IPS-18c (cell line): ENCODE results near the gene MAFG.
"Not testable (repeated sequence)": the region's sequence is repeated elsewhere in the genome, so short reads cannot be mapped to it uniquely, and the experiment has no call there.

Experiments
- H3K4me3 ChIP-seq: 2 replicates; pipeline ENCODE4 v1.7.0; 2013; ENCODE audit warnings: low read depth, mild to moderate bottlenecking, low read length, moderate library complexity; ENCODE audit not compliant: insufficient read depth
- H3K9me3 ChIP-seq: one replicate; pipeline ENCODE4 v1.6.1; 2013; ENCODE audit warnings: mild to moderate bottlenecking, low read length, moderate library complexity; ENCODE audit not compliant: control insufficient read depth, insufficient read depth

The MAFG gene

GRCh38 chr17:81960130-81960958, 32.8 kb upstream of the MAFG start:
- no peaks in the 10 kb centered on the region for H3K9me3 ChIP-seq
- H3K4me3 ChIP-seq, result peak overlapping the region; percentile 38

- Histone ChIP-seq H3K9me3 (no peaks in the 10 kb centered on the region), H3K4me3 (peak overlapping the region; percentile 41)
These were observed 32.0 kb upstream of the MAFG start for GRCh38 chr17:81959362-81960129.

GRCh38 chr17:81958633-81959342, 31.3 kb upstream of the MAFG start:
- Histone ChIP-seq H3K9me3 (no peaks in the 10 kb centered on the region), H3K4me3 (no peak overlapping the region; the same call in 1 of the 2 replicates)

- Histone ChIP-seq H3K9me3 (peaks cover 2% of the 10 kb centered on the region), H3K4me3 (no peak overlapping the region)
These were observed 30.3 kb upstream of the MAFG start for GRCh38 chr17:81957691-81958432.

GRCh38 chr17:81956607-81957589, 29.4 kb upstream of the MAFG start:
- H3K9me3 ChIP-seq, result peaks cover 2% of the 10 kb centered on the region
- H3K4me3 ChIP-seq, result no peak overlapping the region

GRCh38 chr17:81955756-81956544, 28.4 kb upstream of the MAFG start:
- H3K9me3 ChIP-seq, result peaks cover 2% of the 10 kb centered on the region
- H3K4me3 ChIP-seq, result no peak overlapping the region

GRCh38 chr17:81955058-81955681, 27.6 kb upstream of the MAFG start:
- Histone ChIP-seq H3K9me3 (peaks cover 2% of the 10 kb centered on the region), H3K4me3 (no peak overlapping the region)

GRCh38 chr17:81954131-81955057, 26.9 kb upstream of the MAFG start:
- Histone ChIP-seq H3K4me3 (no peak overlapping the region), H3K9me3 (peaks cover 2% of the 10 kb centered on the region)

- H3K4me3 ChIP-seq, H3K9me3 ChIP-seq: not testable (repeated sequence)
These were observed 25.9 kb upstream of the MAFG start for GRCh38 chr17:81953443-81953842.

- H3K9me3 ChIP-seq, result peaks cover 2% of the 10 kb centered on the region
- no peak overlapping the region for H3K4me3 ChIP-seq
These were observed 25.3 kb upstream of the MAFG start for GRCh38 chr17:81952792-81953228.

- peaks cover 2% of the 10 kb centered on the region for H3K9me3 ChIP-seq
- no peak overlapping the region for H3K4me3 ChIP-seq
These were observed 24.5 kb upstream of the MAFG start for GRCh38 chr17:81951785-81952684.

GRCh38 chr17:81950501-81950900, 23.0 kb upstream of the MAFG start:
- Histone ChIP-seq H3K4me3 (no peak overlapping the region), H3K9me3 (peaks cover 2% of the 10 kb centered on the region)

- peaks cover 2% of the 10 kb centered on the region for H3K9me3 ChIP-seq
- H3K4me3 ChIP-seq, result no peak overlapping the region
These were observed 21.3 kb upstream of the MAFG start for GRCh38 chr17:81948635-81949378.
